HepG2 (cell line): ENCODE measurements around the gene SMARCA2. TPM values are rescaled to one million over a fixed set of nuclear protein-coding genes. Genes with fewer than 3 reads are reported as not detected.

ENCODE experiments used
- ATAC-seq: fragments of 200-7000 bp; cut with Tn5 transposase; 3 replicates; pipeline ENCODE4 v1.9.1; 2020; ENCODE audit warnings: mild to moderate bottlenecking, moderate library complexity
- BruUV-seq: library from RNA; stranded (reverse); fragments of 400-500 nt; replicated peaks from 2 replicates; lab custom pipeline; 2021; lab: Mats Ljungman, UMichigan
- CTCF ChIA-PET: fragments of 300-600 bp; formaldehyde crosslinking; extraction: SDS; loops from one replicate; lab custom pipeline; 2021; ENCODE audit warnings: low total read pairs, inconsistent platforms, low intra/inter-chr PET ratio; lab: Yijun Ruan, JAX
- POLR2A ChIA-PET: fragments of 350-600 bp; sonication (Branson Sonifier 250); formaldehyde crosslinking; loops from one replicate; lab custom pipeline; 2020; ENCODE audit warnings: antibody characterized with exemption, inconsistent platforms; lab: Yijun Ruan, JAX
- DNase-seq: peaks from one replicate; pipeline ENCODE4 v3.0.0-alpha.2; 2015; ENCODE audit warnings: low spot score
- FAIRE-seq: peaks from 3 replicates; lab custom pipeline; 2011; peaks lifted over from hg19 to GRCh38; lab: Jason Lieb, UNC
- H2AFZ ChIP-seq: one replicate; pipeline ENCODE4 v1.6.1; 2011; ENCODE audit warnings: low read length, inconsistent platforms
- H3K27ac ChIP-seq: fragments of 300-600 bp; 3 replicates; pipeline ENCODE4 v1.8.0; 2011; ENCODE audit warnings: mixed run types, mild to moderate bottlenecking, mixed read lengths, low read length, inconsistent platforms; ENCODE audit not compliant: insufficient read depth; ENCODE audit errors: extremely low read length
- H3K27me3 ChIP-seq, 2 experiments: fragments of 200-600 bp in 1 of 2; 2 replicates in 1 of 2; 3 replicates in 1 of 2; pipeline versions ENCODE4 v1.6.0 to v1.8.0; 2011; ENCODE audit warnings: low read length in 2 of 2, mild to moderate bottlenecking in 2 of 2, moderate library complexity in 2 of 2, inconsistent platforms in 1 of 2; ENCODE audit not compliant: insufficient read depth in 2 of 2, control insufficient read depth in 1 of 2
- H3K36me3 ChIP-seq, 2 experiments: fragments of 200-600 bp in 1 of 2; replicated peaks in 1 of 2; 2 replicates in 1 of 2; 3 replicates in 1 of 2; pipeline versions ENCODE4 v1.5.1 to v1.8.0; 2011; ENCODE audit warnings: low read length in 2 of 2, inconsistent platforms in 1 of 2; ENCODE audit not compliant: insufficient read depth in 2 of 2, control insufficient read depth in 1 of 2
- H3K4me1 ChIP-seq: 2 replicates; pipeline ENCODE4 v1.5.1; 2012; ENCODE audit warnings: low read length, inconsistent platforms; ENCODE audit not compliant: insufficient read depth
- H3K4me2 ChIP-seq: 2 replicates; pipeline ENCODE4 v1.6.0; 2011; ENCODE audit warnings: low read depth, low read length, inconsistent platforms
- H3K4me3 ChIP-seq, 3 experiments: fragments of 200-600 bp in 1 of 3; sonication (generic), shearing (Covaris generic) in 1 of 3; replicated peaks in 1 of 3; 2 replicates each; pipeline ENCODE4 v1.5.1; 2011 to 2016; ENCODE audit warnings: low read length in 3 of 3, inconsistent platforms in 2 of 3, low read depth in 2 of 3, mild to moderate bottlenecking in 2 of 3, control low read depth in 1 of 3, mixed read lengths in 1 of 3; ENCODE audit not compliant: insufficient read depth in 1 of 3
- H3K79me2 ChIP-seq: one replicate; pipeline ENCODE4 v1.6.1; 2011; ENCODE audit warnings: low read length, inconsistent platforms; ENCODE audit not compliant: insufficient read depth
- H3K9ac ChIP-seq: 2 replicates; pipeline ENCODE4 v1.6.0; 2011; ENCODE audit warnings: mild to moderate bottlenecking, low read depth, low read length, inconsistent platforms; ENCODE audit not compliant: insufficient read depth
- H3K9me3 ChIP-seq: 2 replicates; pipeline ENCODE4 v1.5.1; 2012; ENCODE audit warnings: mild to moderate bottlenecking, low read length
- H4K20me1 ChIP-seq: 2 replicates; pipeline ENCODE4 v1.6.0; 2011; ENCODE audit warnings: inconsistent platforms, mild to moderate bottlenecking, low read length, moderate library complexity; ENCODE audit not compliant: insufficient read depth
- CHD4 ChIP-seq: fragments of 200-600 bp; sonication (generic); IDR thresholded peaks from 2 replicates; pipeline ENCODE4 v1.7.0; 2017; ENCODE audit warnings: mild to moderate bottlenecking, low read length, borderline replicate concordance
- FOSL2 ChIP-seq: sonication (generic); formaldehyde crosslinking; IDR thresholded peaks from 2 replicates; pipeline ENCODE4 v1.4.0; 2020; ENCODE audit warnings: missing genetic modification reagents
- KAT7 ChIP-seq: IDR thresholded peaks from 2 replicates; pipeline ENCODE4 v1.6.1; 2018; ENCODE audit warnings: borderline replicate concordance, missing compliant biosample characterization
- MEIS1 ChIP-seq: sonication (generic); formaldehyde crosslinking; IDR thresholded peaks from 2 replicates; pipeline ENCODE4 v1.9.0; 2021; ENCODE audit warnings: mild to moderate bottlenecking, missing genetic modification reagents, moderate library complexity, borderline replicate concordance
- MLXIP ChIP-seq: sonication (generic); formaldehyde crosslinking; IDR thresholded peaks from 2 replicates; pipeline ENCODE4 v1.9.0; 2021; ENCODE audit warnings: missing genetic modification reagents, borderline replicate concordance
- MZF1 ChIP-seq: sonication (generic); formaldehyde crosslinking; IDR thresholded peaks from 2 replicates; pipeline ENCODE4 v1.8.1; 2023; ENCODE audit warnings: mild to moderate bottlenecking, missing genetic modification reagents, borderline replicate concordance
- POGZ ChIP-seq: sonication (generic); formaldehyde crosslinking; IDR thresholded peaks from 2 replicates; pipeline ENCODE4 v1.4.0; 2020; ENCODE audit warnings: mild to moderate bottlenecking, missing genetic modification reagents
- POLR2AphosphoS2 ChIP-seq: IDR thresholded peaks from 2 replicates; pipeline ENCODE4 v1.6.1; 2011; ENCODE audit warnings: low read depth, low read length, improper control_type of control experiment
- PRPF4 ChIP-seq: fragments of 200-400 bp; formaldehyde crosslinking; IDR thresholded peaks from 2 replicates; pipeline ENCODE4 v1.6.1; 2016; ENCODE audit warnings: low read length, low read depth; ENCODE audit not compliant: poor library complexity, severe bottlenecking
- STAG1 ChIP-seq: sonication (generic); formaldehyde crosslinking; IDR thresholded peaks from 2 replicates; pipeline ENCODE4 v1.4.0; 2020; ENCODE audit warnings: missing genetic modification reagents
- ZNF33B ChIP-seq: sonication (generic); formaldehyde crosslinking; IDR thresholded peaks from 2 replicates; pipeline ENCODE4 v1.5.1; 2020; ENCODE audit warnings: mild to moderate bottlenecking, missing genetic modification reagents
- ZNF691 ChIP-seq: sonication (generic); formaldehyde crosslinking; IDR thresholded peaks from 2 replicates; pipeline ENCODE4 v1.4.0; 2020; ENCODE audit warnings: missing genetic modification reagents, low read depth, mild to moderate bottlenecking, borderline replicate concordance
- ZNF792 ChIP-seq: IDR thresholded peaks from 2 replicates; pipeline ENCODE4 v1.6.1; 2016
- ZXDC ChIP-seq: sonication (generic); formaldehyde crosslinking; IDR thresholded peaks from 2 replicates; pipeline ENCODE4 v1.5.0; 2020; ENCODE audit warnings: mild to moderate bottlenecking, missing genetic modification reagents
- WGBS: methylation state at CpG from one replicate; pipeline ENCODE4 v1.1.6; 2017; ENCODE audit warnings: low lambda C conversion rate; 5-methylcytosine and 5-hydroxymethylcytosine counted together
- in situ Hi-C: cut with HindIII; loops from 2 replicates; pipeline ENCODE4 v1.10.0; 2017; ENCODE audit warnings: low pct_unique_long_range_greater_than_20kb; ENCODE audit not compliant: extremely low pct_ligation_motif_present
- intact Hi-C: fragments of 100-400 bp; cut with micrococcal nuclease; formaldehyde crosslinking; loops from one replicate; pipeline ENCODE4 v1.10.0; 2022; ENCODE audit not compliant: unreplicated experiment
- polyA plus RNA-seq, 8 experiments: library from polyadenylated mRNA; depleted of rRNA in 3 of 8; stranded (reverse) in 7 of 8; unstranded in 1 of 8; fragments of >200 nt; fragmentation: Illumina TruSeq in 4 of 8; extraction: Trizol in 4 of 8; gene quantifications; 2 replicates each; pipeline versions ENCODE4 v1.2.1 to v1.2.3, GENCODE V29; 2011 to 2016; ENCODE audit warnings: low read depth in 4 of 8, missing spikeins in 1 of 8, mixed read lengths in 1 of 8; ENCODE audit not compliant: insufficient read depth in 1 of 8
- total RNA-seq, 5 experiments: library from RNA; depleted of rRNA; stranded (reverse); fragments of >200 nt; fragmentation: Illumina TruSeq; extraction: Trizol; gene quantifications; 2 replicates each; pipeline ENCODE4 v1.2.3, GENCODE V29; 2016; ENCODE audit warnings: low read depth in 1 of 5

SMARCA2 gene
- total and polyA plus RNA-seq, 2 of the 13 experiments (the other 11 are each of a cell fraction or from before 2014, with no cell fraction given): 22.5 to 23.7 TPM

- H3K9me3 ChIP-seq: no peaks in the 10 kb centered on the region
- no peak overlapping the region for H3K4me3 ChIP-seq
- H3K27me3 ChIP-seq: peaks cover 0 to 1% of the 10 kb centered on the region in 2 experiments; a peak in 1 of 5 replicates
- DNase-seq (no peak), ATAC-seq (no peak), FAIRE-seq (no peak)
- H2AFZ ChIP-seq: no peak overlapping the region
- H3K79me2 ChIP-seq: no peaks in the 10 kb centered on the region
- H4K20me1 ChIP-seq: no peaks in the 10 kb centered on the region
- H3K9ac ChIP-seq: no peak overlapping the region
- intact Hi-C loops: no loop called here
- CTCF ChIA-PET: no interaction called here
- POLR2A ChIA-PET: no interaction called here
- no peak overlapping the region for H3K27ac ChIP-seq
- 12% methylated on average over 2 of the region's 2 CpGs for WGBS
- in situ Hi-C loops: no loop called here
- H3K4me1 ChIP-seq: peaks cover 15% of the 10 kb centered on the region
- no peaks in the 10 kb centered on the region for H3K36me3 ChIP-seq
- H3K4me2 ChIP-seq: no peak overlapping the region
- BruUV-seq: no TSS peak
- TF ChIP-seq POGZ (CRISPR knock-in tag) (no peak), MEIS1 (no peak), STAG1 (CRISPR knock-in tag) (no peak), MLXIP (CRISPR knock-in tag) (no peak), ZNF33B (no peak), CHD4 (no peak), ZXDC (CRISPR knock-in tag) (no peak), FOSL2 (CRISPR knock-in tag) (no peak), ZNF792 (CRISPR knock-in tag) (no peak), PRPF4 (no peak), KAT7 (no peak), ZNF691 (CRISPR knock-in tag) (no peak), POLR2AphosphoS2 (no peak), MZF1 (CRISPR knock-in tag) (no peak)
Measured at GRCh38 chr9:2228641-2229040, 213.5 kb downstream of the SMARCA2 start.
